Measurements from ENCODE around the gene GJA3. TPM values are rescaled to one million over a fixed set of nuclear protein-coding genes. Genes with fewer than 3 reads are reported as not detected.

Gene GJA3
- total and polyA plus RNA-seq, 2 of the 8 experiments (the other 6 are each of a cell fraction or from before 2014, with no cell fraction given), result 0.12 to 0.60 TPM

- no peak overlapping the region for H3K4me2 ChIP-seq (ENCODE audit: insufficient read depth in 1 of 2, low read depth in 2 of 2, low read length in 2 of 2)
- no peak overlapping the region for H3K18ac ChIP-seq (ENCODE audit: extremely low read depth, low read length)
- no peak overlapping the region for H3K23ac ChIP-seq (ENCODE audit: insufficient read length)
- H2BK5ac ChIP-seq (ENCODE audit: low read depth, low read length), result no peak overlapping the region
- H3K79me1 ChIP-seq (ENCODE audit: low read depth, low read length), result no peaks in the 10 kb centered on the region; the same call in 1 of the 2 replicates
- no peak overlapping the region for H3K56ac ChIP-seq (replicated peaks; ENCODE audit: insufficient read length, low read depth, low read length)
- H4K91ac ChIP-seq (replicated peaks; ENCODE audit: insufficient read length, low read length), result no peak overlapping the region
- ChIA-PET POLR2A (ENCODE audit: partially characterized antibody) (no interaction called here), CTCF (ENCODE audit: partially characterized antibody) (interaction anchor here (0.6 to 1.9 kb wide), 5 partner anchors 7 to 300 kb away, joined by 3 to 8 read pairs (median 3); no protein-coding TSS in a partner anchor)
- H3K36me3 ChIP-seq (ENCODE audit: control insufficient read depth in 2 of 4, insufficient read depth in 4 of 4, low read length in 3 of 4), result no peaks in the 10 kb centered on the region; a peak in 1 of 8 replicates
- H4K8ac ChIP-seq (ENCODE audit: extremely low read depth, insufficient read depth, low read length), result no peak overlapping the region
- H3K4ac ChIP-seq (replicated peaks; ENCODE audit: insufficient read length, low read depth, low read length), result no peak overlapping the region
- WGBS, 2 experiments (ENCODE audit: extremely low coverage in 1 of 2, insufficient coverage in 1 of 2, insufficient read length in 1 of 2, insufficient replicate concordance in 2 of 2, low coverage in 1 of 2, low lambda C conversion rate in 2 of 2, missing lambda C conversion rate in 1 of 2), result 84% methylated on average over 28 of the region's 28 CpGs; no CpG with 5 or more reads in 1 of the 2 experiments
- H2AFZ ChIP-seq (ENCODE audit: low read length), result no peak overlapping the region
- H3K27ac ChIP-seq (ENCODE audit: low read depth, low read length), result no peak overlapping the region
- no peak overlapping the region for H3K14ac ChIP-seq (ENCODE audit: insufficient read length)
- no peak overlapping the region for H2BK20ac ChIP-seq (ENCODE audit: low read length)
- H2BK120ac ChIP-seq (replicated peaks; ENCODE audit: low read depth, low read length), result no peak overlapping the region
- H2BK12ac ChIP-seq (ENCODE audit: low read depth, low read length), result no peak overlapping the region
- H3K9me3 ChIP-seq (ENCODE audit: insufficient read depth in 2 of 2, low read depth in 1 of 2, low read length in 1 of 2), result no peaks in the 10 kb centered on the region
- FAIRE-seq (peak; percentile 28), DNase-seq (ENCODE audit: low read depth in 1 of 2, low spot score in 2 of 2) (peak in 1 of 2 experiments; percentile 56)
- H4K20me1 ChIP-seq (replicated peaks in 1 of 2; ENCODE audit: control insufficient read depth in 1 of 2, insufficient read depth in 2 of 2, low read length in 2 of 2), result peaks cover 0 to 3% of the 10 kb centered on the region in 2 experiments
- H3K23me2 ChIP-seq (ENCODE audit: low read depth, low read length), result peaks cover 6% of the 10 kb centered on the region; the same call in 1 of the 2 replicates
- H4K5ac ChIP-seq (ENCODE audit: insufficient read length, low read depth, low read length), result no peak overlapping the region
- TF ChIP-seq, protein P1, sequence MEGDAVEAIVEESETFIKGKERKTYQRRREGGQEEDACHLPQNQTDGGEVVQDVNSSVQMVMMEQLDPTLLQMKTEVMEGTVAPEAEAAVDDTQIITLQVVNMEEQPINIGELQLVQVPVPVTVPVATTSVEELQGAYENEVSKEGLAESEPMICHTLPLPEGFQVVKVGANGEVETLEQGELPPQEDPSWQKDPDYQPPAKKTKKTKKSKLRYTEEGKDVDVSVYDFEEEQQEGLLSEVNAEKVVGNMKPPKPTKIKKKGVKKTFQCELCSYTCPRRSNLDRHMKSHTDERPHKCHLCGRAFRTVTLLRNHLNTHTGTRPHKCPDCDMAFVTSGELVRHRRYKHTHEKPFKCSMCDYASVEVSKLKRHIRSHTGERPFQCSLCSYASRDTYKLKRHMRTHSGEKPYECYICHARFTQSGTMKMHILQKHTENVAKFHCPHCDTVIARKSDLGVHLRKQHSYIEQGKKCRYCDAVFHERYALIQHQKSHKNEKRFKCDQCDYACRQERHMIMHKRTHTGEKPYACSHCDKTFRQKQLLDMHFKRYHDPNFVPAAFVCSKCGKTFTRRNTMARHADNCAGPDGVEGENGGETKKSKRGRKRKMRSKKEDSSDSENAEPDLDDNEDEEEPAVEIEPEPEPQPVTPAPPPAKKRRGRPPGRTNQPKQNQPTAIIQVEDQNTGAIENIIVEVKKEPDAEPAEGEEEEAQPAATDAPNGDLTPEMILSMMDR (IDR thresholded peaks at IDR 0.05; ENCODE audit: control extremely low read depth in 1 of 3, insufficient read depth in 1 of 3, low read depth in 1 of 3, low read length in 3 of 3), result peak; percentile 64 to 69 (median 66)
- peak; percentile 37; the same call in 1 of the 2 replicates for TF ChIP-seq MAX (IDR thresholded peaks at IDR 0.05)
- TF ChIP-seq CREB1 (IDR thresholded peaks at IDR 0.05), result 0 out of 2 replicates have a peak, but pooled peaks have one; percentile 12
- TF ChIP-seq SP1 (IDR thresholded peaks at IDR 0.05; ENCODE audit: low read depth, low read length), result no peak
- TF ChIP-seq RAD21 (IDR thresholded peaks at IDR 0.05 in 1 of 2, conservative IDR thresholded peaks at IDR 0.05 in 1 of 2; ENCODE audit: low read depth in 2 of 2, low read length in 2 of 2), result peak; percentile 26 to 43; a peak in 3 of 4 replicates
- H3K79me2 ChIP-seq (ENCODE audit: control insufficient read depth in 1 of 2, insufficient read depth in 2 of 2, low read length in 2 of 2), result no peaks in the 10 kb centered on the region
- H3K4me3 ChIP-seq (ENCODE audit: extremely low read depth in 1 of 4, insufficient read depth in 2 of 4, low read depth in 3 of 4, low read length in 4 of 4), result no peak overlapping the region
- H2AK5ac ChIP-seq (ENCODE audit: low read depth, low read length), result no peak overlapping the region
- peaks cover 37 to 52% (median 51%) of the 10 kb centered on the region in 4 experiments for H3K27me3 ChIP-seq (replicated peaks in 1 of 4; ENCODE audit: control insufficient read depth in 3 of 4, extremely low read depth in 1 of 4, insufficient read depth in 3 of 4, low read length in 3 of 4)
- H2BK15ac ChIP-seq (ENCODE audit: low read length), result no peak overlapping the region
- H3K4me1 ChIP-seq (replicated peaks in 1 of 4; ENCODE audit: control insufficient read depth in 3 of 4, insufficient read depth in 4 of 4, low read length in 3 of 4), result peaks cover 0 to 9% (median 2%) of the 10 kb centered on the region in 4 experiments; a peak in 5 of 7 replicates
- no peak overlapping the region for H3K9ac ChIP-seq (replicated peaks in 1 of 4; ENCODE audit: extremely low read depth in 1 of 4, low read depth in 3 of 4, low read length in 3 of 4)
Measured at GRCh38 chr13:20188667-20189553, 28.1 kb upstream of the GJA3 start.
